Tibial nerve (tissue), 3 donors: ENCODE data around the gene NRXN3.

Experiments used
- POLR2A ChIP-seq, 2 donors: fragments of 450-650 bp; IDR thresholded peaks; one replicate each; pipeline ENCODE4 v1.6.1; 2017; ENCODE audit warnings: antibody characterized with exemption in 2 of 2, mild to moderate bottlenecking in 2 of 2, moderate library complexity in 2 of 2
- TF ChIP-seq, protein P1 (sequence below), 5 experiments: fragments of 200-600 bp in 3 of 5; fragments of 450-650 bp in 2 of 5; sonication (generic) in 3 of 5; IDR thresholded peaks; one replicate each; pipeline ENCODE4 v1.5.1; 2016 to 2019; ENCODE audit warnings: antibody characterized with exemption in 5 of 5, mild to moderate bottlenecking in 3 of 5, moderate library complexity in 2 of 5

DNA sequence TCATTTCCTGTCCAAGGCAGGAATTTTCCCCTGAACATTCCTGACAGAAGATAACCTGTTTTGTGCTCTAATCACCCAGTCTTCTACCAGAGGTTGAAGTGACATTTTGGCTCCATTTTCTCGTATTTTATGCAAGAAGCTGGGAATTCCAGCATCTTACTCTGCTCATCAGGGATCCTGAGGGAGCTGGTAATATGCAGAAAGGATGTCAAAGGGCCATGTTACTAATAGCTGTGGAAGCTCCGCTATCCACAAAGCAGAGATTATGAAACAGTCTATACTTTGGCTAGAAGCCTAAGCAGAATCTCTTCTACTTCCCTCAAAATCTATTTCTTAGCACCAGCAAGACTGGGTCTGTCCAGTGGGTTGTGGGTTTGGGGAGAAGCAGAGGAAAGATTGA, 1428.2 kb downstream of the NRXN3 start:
- TF ChIP-seq, protein P1, sequence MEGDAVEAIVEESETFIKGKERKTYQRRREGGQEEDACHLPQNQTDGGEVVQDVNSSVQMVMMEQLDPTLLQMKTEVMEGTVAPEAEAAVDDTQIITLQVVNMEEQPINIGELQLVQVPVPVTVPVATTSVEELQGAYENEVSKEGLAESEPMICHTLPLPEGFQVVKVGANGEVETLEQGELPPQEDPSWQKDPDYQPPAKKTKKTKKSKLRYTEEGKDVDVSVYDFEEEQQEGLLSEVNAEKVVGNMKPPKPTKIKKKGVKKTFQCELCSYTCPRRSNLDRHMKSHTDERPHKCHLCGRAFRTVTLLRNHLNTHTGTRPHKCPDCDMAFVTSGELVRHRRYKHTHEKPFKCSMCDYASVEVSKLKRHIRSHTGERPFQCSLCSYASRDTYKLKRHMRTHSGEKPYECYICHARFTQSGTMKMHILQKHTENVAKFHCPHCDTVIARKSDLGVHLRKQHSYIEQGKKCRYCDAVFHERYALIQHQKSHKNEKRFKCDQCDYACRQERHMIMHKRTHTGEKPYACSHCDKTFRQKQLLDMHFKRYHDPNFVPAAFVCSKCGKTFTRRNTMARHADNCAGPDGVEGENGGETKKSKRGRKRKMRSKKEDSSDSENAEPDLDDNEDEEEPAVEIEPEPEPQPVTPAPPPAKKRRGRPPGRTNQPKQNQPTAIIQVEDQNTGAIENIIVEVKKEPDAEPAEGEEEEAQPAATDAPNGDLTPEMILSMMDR (IDR thresholded peaks at IDR 0.05) = no peak
- TF ChIP-seq POLR2A (IDR thresholded peaks at IDR 0.05) = no peak
